HG03097 (cell line): ENCODE measurements around the gene HECTD3.
"Not testable (repeated sequence)": the region's sequence is repeated elsewhere in the genome, so short reads cannot be mapped to it uniquely, and the experiment has no call there.

Experiments used
- ATAC-seq: cut with Tn5 transposase; IDR thresholded peaks from one replicate; pipeline ENCODE4 v1.9.1; 2021; ENCODE audit not compliant: unreplicated experiment, low FRiP score

Gene HECTD3

GRCh38 chr1:45014321-45015028, 3.4 kb upstream of the HECTD3 start:
- ATAC-seq, result no peak

DNA sequence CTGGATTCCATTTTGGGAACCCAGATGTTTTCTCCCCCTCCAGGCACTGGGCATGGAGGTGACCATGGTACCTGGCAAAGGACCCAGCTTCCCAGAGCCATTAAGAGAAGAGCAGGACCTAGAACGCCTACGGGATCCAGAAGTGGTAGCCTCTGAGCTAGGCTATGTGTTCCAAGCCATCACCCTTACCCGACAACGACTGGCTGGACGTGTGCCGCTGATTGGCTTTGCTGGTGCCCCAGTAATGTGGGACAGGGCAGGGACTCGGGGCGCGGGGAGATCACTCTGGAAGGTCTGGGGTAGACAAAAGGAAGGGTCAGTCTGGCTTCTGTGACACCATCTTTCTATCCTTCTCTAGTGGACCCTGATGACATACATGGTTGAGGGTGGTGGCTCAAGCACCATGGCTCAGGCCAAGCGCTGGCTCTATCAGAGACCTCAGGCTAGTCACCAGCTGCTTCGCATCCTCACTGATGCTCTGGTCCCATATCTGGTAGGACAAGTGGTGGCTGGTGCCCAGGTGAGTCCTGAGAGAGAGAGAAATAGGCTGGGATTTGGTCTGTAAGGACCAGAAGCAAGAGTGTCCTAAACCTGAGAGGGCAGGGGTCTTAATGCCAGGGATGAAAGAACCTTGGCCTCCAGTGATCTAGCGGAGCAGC, 2.6 kb upstream of the HECTD3 start:
- no peak for ATAC-seq

- no peak for ATAC-seq
Observed at GRCh38 chr1:45012639-45013278, 1.6 kb upstream of the HECTD3 start.

- ATAC-seq, result peak; percentile 62
Observed at GRCh38 chr1:45011837-45012638, 914 bp upstream of the HECTD3 start, which contains the start of gene UROD. UROD (plus strand) TSS chr1:45012254; CDS start chr1:45012266, 12 bp downstream.

- no peak for ATAC-seq
Observed at GRCh38 chr1:45009956-45010854, 919 bp downstream of the HECTD3 start.

DNA sequence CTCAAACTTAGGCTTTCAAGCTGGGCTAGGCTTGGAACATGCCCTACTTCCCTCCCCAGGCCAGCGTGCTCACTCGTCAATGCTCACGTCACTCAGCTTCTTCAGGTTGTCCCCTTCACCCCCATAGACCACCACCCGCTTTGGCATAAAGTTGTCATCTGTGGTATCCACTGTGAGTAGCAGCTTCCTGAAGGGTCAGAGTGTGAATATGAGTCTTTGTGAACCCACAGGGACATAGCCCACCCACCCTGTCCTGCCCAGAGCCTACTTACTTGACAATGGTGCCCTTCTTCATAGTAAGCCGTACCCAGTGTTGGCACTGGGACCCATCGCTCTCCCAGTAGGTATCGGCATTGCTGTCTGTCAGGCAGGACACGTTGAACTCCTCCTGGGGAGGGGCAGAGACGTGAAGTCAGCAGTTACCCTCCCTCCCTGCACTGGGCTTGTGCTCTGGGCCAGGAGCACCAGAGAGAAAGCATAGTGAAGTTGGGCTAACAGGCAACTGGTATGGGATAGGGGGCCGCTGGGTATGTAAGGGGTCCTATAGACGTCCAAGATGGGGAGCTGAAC, 1.7 kb downstream of the HECTD3 start:
- no peak for ATAC-seq

DNA sequence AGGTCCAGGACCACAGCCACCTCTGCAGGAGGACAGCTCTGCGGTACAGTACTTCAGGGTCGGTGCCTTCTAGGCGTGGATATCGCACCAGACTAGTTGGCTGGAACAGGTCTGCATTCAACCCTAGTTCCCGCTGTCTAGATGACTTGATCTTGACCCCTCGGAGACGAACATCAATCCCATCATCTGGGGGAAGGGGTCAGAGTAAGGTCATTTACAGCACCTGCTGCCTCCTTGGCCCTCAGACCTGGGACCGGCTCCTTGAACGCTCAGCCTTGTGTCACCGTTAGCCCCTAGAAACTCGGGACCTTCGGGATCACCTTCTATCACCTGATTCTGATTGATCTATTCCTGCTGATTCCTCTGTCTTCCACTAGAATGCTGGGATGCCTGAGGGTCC, 2.6 kb downstream of the HECTD3 start:
- no peak for ATAC-seq

DNA sequence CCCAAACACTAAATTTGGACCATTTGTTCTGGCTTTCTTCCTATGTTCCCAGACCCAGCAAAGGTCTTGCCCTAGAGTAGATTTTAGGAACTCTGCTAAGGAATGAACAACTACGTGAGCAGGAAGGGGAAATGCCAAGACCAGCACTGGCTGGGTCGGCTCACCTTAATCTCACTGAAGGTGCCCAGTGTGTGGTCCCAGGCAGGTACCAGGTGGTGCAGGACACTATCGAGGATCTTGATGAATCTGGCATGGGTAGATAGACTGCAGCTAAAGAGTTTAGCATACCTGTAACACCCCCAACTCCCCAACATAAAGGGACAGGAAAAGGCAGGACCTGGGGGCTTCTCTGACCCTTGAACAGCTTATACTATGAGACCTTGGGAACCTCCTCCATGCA, 3.0 kb downstream of the HECTD3 start:
- ATAC-seq, result no peak

DNA sequence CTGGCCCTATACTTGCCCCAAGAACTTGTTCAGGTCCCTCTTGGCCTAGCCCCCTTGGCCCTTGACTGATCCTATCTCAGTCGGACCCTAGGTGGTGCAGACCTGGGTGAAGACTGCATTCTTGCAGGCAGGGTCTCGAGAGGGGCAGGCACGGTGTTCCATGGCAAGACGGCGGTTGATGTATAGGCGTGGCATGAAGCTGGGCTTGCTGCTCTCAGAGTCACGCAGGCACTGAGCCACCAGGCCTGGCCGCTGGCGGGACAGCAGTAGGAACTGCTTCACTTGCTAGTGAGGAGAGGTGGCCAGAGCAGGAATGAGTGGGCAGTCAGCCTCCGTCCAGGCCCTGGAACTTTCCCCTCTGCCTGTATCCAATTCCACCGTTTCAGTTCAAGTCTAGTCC, 3.8 kb downstream of the HECTD3 start:
- ATAC-seq, result no peak

DNA sequence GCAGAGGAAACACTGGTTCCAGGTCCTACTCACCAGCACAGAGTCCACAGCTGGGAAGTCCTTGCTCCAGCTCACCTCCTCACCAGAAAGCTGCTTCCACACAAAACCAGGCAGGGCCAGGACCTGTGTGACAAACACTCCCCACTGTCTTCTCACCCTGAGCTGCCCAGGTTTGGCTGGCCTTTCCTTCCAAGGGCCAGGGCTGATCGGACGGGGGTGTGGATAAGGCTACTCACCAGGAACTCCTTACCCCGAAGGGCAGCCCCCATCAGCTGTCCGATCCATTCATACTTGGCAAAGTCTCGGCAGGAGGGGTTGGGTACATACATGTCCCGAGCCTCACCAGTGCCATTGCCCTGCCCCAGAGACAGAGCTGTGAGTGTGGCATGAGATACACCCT, 5.4 kb downstream of the HECTD3 start:
- no peak for ATAC-seq

DNA sequence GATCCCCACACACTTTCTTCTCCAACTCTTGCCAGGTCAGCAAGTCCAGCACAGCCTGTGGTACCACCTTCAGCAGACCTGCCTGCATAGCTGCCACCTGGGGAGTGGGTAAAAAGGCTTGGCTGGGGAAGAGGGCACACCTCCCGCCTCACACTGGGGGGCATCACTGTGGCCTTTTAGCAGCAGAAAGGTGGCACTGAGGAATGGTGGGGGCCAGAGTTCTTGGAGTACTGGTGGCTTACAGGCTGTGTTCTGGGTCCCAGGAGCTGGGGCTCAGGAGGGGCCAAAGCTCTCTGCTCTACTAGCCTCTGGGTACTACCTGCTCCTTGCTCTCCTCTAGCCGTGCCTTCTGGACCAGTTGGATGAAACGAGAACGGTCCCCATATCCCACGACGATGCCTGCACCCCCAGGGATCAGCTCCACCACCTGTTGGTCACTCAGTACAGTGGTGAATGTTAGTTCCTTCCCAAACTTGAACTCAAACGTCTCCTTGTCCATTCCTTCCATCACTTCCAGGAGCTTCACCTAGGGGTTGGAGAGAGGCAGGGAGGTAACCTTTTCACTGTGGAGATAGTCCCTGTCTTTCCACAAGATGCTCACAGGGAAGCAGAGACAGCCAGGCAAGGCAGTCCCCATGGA, 6.7 kb downstream of the HECTD3 start:
- no peak for ATAC-seq

DNA sequence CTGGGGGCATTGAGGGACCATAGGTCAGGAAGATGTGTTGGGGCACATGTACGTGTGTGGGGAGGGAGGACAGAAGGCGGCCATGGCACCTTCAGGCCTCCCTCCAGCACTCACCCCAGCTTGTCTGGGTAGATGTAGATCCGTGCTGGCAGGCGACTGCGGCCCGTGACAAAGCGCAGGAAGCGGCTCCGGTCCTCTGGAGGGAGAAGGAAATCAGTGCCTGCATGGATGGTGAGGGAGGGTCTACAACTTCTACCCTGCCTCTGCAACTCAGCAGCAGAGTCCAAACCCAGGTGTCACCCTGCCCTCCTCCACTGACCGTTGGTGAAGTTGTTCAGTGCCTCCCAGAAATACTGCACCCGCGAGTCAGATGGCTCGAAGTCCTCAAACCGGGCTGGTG, 7.4 kb downstream of the HECTD3 start:
- ATAC-seq, result no peak

- ATAC-seq, result no peak
Observed at GRCh38 chr1:45002650-45003645, 8.2 kb downstream of the HECTD3 start.

- not testable (repeated sequence) for ATAC-seq
Observed at GRCh38 chr1:45001576-45001975, 9.5 kb downstream of the HECTD3 start.

- ATAC-seq, result no peak
Observed at GRCh38 chr1:45001011-45001481, 10.1 kb downstream of the HECTD3 start.

DNA sequence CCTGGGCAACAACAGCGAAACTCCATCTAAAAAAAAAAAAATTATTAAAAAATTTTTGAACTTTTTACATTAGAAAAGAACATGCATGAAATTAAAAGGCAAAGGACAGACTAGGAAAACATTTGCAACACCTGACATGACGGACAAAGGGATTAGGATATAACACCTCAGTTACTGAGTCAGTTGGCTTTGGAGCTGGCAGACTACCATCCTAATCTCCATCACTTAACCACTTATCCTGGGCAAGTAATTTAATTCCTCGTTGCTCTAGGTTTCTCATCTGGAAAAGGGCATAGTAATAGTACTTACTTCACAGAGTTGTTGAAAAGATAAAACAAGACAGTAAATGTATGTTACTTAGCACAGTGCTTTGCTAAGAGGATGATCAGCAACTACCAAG, 11.9 kb downstream of the HECTD3 start:
- ATAC-seq, result no peak

DNA sequence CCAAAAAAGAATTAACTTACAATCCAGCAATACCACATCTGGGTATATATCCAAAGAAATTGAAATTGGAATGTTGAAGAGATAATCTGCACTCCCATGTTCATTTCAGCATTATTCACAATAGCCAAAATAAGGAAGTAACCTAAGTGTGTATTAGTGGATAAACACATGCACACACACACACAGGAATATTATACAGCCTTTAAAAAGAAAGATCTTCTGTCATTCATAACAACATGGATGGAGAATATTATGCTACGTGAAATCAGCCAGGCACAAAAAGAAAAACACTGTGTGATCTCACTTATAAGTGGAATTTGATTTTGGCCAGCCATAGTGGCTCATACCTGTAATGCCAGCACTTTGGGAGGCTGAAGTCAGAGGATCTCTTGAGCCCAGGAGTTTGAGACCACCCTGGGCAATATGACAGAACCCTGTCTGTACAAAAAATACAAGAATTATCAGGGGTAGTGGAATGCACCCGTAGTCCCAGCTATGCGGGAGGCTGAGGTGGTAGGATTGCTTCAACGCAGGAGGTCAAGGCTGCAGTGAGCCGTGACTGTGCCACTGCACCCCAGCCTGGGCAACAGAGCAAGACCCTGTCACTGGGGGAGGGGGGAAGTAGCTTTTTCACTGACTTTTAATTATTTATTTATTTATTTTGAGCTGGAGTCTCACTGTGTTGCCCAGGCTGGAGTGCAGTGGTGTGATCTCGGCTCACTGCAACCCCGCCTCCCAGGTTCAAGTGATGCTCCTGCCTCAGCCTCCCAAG, 15.5 kb downstream of the HECTD3 start:
- no peak for ATAC-seq
